ENCODE measurements around the gene COL6A5.

The COL6A5 gene

DNA sequence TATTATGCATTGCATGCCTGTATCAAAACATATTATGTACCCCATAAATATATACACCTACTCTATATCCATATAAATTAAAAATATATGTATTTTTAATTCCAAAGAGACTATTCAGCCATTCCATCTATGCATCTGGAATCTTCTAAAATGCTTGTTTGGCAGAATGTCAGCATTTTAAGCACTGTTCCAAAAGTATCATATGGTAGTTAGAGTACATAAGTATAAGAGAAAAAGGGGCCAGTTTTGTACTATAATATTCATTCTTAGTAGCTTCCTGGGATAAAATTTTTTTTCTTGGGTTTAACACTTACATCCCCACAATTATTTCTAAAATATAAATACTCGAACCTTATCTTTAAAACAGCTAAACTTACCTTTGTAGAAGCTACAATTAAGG, 111.1 kb downstream of the COL6A5 start:
- DNase-seq = no peak

DNA sequence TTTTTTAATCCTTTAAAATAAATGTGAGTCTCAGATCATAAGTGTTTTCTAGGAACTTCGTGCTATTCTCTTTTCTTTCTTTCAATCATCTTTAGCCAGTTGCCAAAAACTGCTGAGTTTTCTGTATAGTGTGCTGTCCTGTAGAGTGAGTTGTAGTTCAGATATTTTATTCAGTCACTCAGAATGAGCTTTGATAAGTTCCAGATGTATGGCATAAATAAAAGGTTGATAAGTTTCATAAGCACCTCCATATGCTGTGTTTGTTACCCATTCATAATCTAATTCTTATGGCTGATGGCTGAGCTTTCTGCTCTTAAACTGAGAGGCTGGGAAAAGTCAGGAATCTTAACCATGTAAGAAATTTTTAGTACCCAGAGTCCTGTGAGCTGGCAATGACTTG, 112.2 kb downstream of the COL6A5 start:
- DNase-seq = no peak

DNA sequence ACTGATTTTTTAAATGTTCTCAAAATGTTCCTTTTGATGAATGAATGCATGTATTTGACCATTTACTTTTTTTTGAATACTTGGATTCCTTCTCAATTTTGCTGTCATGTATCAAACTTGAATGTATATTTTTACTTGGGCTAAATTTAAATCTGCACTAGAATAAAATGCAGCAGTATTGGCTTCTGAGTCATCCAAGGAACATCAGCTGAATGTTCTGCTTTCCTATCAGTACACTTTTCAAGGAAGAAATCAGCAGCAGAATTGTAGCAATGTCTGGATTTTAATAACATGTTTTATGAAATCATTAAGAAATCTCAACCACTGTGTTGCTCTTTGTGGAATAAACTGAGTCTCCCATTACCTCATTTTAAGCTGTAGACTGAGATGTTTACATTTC, 114.5 kb downstream of the COL6A5 start:
- DNase-seq = no peak

DNA sequence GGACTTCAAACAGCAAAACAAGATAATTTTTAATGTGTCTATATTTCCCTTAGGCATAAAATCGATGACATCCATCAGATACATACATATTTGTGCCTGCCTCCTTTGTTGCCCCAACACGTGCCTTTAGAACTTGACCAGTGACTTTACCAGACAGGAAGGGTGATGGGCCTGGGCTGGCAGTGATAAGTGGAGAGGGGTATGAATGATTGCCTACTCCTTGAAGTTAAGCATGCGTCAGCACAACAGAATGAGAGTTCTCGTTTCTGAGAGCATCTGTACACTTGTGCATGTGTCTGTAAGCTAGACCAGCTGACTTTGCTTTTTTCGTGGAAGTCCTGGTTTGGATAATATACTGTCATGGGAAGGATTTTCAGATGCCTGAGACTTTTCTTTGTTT, 116.6 kb downstream of the COL6A5 start:
- DNase-seq = no peak

DNA sequence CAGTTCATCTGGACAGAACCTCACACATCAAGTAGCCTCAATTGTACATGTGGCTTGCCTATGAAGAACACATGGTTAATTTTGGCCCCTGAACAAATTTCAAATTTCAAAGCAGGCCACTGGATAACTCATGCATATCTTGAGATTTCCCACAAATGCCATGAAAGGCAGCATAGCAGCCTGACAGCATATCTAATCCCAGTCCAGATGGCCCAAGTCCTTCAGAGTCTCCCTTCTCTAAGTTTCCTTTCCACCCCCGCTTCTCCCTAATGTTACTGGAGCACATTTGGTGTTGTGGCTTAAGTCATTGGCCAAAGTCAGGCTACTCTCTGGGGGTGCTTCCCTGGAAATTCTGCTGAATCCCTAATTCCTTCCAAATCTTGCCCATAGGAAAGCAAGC, 117.7 kb downstream of the COL6A5 start:
- no peak for DNase-seq

DNA sequence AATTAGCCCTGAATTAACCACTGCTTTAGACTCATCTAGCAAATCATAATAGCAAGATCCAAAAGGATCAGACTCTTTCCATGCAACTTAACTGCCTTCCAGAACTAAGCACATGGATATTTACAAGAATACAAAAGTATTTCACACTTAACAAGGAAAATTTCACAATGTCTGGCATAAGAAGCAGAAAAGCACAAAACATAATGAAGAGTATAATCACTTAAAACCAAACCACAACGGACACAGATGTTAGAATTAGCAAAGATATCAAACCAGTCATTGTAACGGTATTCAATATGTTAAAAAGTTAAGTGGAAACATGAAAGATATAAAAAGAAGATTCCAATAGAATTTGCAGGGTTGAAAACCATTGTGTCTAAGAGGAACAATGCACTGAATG, 120.0 kb downstream of the COL6A5 start:
- DNase-seq = no peak

DNA sequence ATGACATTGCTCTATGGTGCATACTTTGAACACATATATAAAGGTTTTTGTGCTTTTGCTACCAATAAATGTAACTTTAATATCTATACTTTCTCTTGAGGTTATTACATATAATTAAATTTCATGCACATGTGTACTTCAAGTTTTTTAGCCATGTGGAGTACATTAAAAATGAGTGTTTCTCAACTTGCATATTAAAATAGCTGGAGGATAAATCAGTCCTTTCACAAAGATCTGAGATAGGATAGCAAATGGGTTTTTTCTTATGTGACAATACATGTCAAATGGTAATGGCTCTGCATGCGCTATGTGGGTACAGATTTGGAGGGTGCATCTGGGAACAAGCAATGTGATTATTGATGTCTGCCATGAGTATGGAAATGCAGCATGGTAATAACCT, 122.8 kb downstream of the COL6A5 start:
- DNase-seq = no peak

DNA sequence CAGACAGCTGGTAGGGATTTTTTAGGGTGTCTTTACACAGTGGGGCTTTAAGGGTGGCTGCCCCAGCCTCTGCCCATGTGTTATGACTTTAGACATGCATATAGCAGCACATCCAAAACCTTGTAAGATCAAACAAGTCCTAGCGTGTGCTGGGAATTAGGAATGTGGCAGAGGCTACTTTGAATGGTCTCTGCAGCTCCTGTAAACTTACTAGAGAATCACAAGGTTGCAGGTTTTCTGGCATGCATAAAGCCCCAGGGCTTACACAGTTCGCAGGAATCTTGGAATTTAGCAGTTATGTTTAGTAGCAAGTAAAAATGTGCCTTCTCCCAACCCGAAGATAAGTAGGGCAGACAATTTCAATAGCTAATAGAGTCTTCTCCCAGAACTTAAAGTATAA, 124.7 kb downstream of the COL6A5 start:
- no peak for DNase-seq

DNA sequence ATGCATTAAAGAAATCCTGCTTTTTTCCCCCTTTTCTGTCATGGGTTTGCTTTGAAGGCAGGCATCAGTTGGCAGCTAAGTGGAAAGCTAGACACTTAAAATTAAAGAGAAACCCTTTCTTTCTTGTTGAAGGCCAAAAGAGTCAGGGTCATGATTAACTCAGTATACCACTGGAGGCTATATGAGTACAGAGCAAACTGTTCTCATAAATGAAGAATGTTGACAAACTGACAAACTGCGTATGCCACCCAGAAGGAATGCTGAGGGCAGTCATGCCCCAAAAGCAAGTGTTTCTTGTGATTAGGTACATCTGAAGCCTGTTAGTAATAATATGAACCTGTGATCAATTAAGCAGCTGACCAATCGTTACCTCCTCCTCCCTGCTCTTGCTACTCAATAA, 127.9 kb downstream of the COL6A5 start:
- DNase-seq = no peak

DNA sequence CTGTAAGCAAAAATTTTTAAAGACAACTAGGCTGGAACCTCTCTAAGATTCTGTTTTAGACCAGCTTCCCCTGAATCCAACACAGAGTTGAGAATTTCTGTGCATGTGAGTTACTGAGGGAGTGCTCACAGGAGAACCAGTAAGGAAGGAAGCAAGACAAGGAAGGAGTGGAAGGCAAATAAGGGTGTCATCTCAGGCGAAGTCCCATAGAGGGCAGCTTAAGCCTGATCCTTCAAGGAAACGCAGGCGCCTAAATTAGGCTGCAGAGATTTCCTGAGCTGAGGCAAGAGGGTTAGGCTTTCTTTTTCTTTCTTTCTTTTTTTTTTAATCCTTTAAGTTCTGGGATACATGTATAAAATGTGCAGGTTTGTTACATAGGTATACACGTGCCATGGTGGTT, 135.3 kb downstream of the COL6A5 start:
- no peak for DNase-seq

DNA sequence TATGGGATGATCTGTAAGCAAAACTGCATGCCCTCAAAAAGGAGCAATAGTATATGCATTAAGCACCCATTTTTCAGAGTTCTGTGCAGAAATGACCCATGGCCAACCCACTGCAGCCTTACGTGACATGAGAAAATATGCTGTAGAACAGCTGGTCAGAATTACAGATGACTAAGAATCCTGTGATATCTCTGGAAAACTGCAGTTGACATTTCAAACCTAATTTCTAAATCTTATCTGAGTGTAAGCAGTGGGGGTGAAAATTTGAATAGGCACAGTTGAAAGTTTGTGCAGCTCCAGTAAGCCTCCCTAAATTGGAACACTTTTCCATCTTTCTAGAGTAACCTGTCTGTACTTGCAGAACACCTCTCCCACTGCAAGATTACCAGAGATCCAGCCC, 142.8 kb downstream of the COL6A5 start:
- no peak for DNase-seq

DNA sequence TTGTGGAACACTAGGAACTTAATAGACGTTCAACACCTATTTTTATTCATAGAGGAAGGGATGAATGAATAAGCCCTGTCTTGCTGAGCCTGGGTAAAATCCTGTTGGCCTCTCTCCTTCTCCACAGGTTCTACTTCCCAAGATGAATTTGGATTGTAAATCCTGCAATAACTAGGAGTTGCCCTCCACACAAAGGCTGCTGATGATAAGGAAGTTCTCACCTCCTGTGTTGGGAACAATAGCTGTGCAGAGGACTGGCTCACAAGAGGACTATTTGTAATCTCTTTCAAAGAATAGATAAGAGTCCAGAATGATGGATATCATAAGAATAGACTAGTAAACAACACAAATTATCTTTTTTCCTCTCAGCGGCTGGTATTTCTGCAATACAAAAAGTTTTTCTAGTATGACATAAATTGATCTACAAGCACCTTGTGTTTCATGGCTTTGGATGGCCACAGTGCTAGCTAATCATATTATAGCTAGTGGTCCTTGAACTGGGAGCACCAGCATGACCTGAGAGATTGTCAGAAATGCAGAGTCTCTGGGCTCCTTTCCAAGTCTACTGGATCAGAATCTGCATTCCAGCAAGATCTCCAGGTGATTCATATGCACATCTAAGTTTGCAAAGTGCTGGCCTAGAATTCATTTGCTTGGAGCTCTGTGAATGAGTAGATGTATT, 143.4 kb downstream of the COL6A5 start:
- DNase-seq = no peak

DNA sequence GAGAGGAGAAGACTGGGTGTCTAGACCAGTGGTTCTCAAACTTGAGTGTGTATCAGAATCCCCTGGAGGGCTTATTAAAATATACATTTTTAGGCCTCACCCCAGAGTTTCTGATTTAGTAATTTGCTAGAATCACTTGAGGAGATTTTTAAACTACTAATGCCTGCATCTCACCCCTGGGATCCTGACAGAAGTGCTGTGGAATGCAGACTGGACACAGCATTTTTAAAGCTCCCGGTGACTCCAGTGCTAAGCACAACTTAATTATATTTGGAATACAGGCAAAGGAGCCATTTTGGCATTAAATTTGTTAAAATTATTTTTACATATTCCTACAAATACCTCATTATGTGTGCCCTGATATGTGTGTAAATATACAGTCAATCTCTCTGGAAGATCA, 144.8 kb downstream of the COL6A5 start:
- DNase-seq = no peak

DNA sequence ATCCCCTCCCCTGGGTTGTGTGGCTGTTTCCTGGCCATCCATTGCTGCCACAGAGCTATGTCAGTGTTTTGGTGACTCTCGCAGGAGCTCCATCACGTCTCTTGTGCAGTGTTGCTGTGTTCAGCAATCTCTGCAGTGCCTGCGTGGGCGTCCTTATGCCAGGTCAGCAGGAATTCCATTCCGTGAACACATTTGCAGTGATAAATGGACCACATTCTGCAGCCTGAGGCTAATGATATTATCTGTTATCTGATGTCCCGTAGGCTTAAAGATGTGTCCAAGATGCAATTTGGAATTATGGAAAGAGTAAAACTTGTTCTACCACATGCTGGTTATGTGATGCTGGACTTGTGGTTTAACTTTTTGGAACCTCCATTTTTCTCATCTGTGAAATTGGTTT, 146.0 kb downstream of the COL6A5 start:
- DNase-seq = no peak

DNA sequence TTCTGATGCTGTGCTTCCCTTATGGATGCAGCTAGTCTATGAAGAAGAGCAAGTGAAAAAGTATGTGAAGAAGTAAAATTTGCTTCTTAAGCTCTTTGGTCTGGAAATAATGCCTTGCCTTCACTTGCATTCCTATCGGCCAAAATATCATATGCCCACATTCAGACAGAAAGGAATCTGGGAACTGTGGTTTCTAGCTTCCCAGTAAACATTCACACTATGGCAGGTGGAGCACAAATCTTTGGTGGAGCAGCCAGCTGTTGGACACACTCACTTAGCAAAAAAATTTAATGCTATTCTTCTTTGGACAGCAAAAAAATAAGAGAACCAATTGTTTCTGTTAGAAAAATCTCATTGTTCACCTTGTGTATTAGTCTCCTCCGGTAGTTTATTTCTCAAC, 159.2 kb downstream of the COL6A5 start:
- no peak for DNase-seq

DNA sequence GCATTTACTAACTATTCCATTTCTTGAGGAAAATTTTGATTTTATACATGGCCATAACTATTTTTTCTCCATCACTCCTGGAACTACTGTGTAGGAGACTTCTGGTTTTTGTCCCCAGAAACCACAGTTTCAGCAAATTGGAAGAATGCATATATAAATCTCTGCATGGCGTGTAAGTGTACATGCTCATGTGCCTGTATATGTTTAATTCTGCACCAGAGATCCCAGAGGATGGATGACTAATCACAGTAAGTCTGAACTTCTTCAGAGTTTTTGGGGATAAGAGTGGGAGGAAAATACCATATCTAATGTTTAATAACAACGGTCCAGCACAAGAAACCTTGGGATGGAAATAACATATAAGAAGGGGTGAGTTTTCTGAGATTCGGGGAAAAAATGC, 160.6 kb downstream of the COL6A5 start:
- no peak for DNase-seq

DNA sequence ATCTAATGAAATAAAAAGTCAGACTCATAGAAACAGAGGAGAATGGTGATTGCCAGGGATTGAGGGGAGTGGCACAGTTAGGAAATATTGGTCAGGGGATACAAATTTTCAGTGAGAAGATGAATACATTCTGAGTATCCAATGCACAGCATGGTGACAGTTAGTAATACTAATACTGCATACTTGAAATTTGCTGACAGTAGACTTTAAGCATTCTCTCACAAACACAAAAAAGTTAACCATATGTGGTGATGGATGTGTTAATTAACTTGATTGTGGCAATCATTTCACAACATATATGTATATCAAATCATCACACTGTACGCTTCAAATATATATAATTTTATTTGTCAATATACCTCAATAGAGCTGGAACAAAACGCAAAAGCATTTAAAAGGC, 162.3 kb downstream of the COL6A5 start:
- no peak for DNase-seq

DNA sequence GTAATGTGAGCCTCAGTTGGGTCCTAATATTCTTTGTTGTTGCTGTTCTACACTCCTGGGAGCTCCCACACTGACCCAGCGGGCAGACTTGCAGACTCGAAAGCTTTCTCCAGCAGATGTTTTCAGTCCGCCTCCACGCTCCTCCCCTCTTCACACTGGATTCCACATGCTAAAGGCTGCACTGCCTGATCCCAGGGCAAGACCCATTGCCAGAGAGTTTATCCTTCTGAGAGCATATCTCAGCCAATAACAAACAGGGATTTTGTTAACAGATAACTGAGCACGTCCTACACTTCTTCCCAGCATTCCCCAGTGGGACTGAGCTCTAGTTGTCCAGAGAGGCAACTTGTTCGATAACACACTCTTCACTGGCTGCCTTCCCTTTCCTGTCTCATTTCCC, 163.5 kb downstream of the COL6A5 start:
- DNase-seq = no peak

DNA sequence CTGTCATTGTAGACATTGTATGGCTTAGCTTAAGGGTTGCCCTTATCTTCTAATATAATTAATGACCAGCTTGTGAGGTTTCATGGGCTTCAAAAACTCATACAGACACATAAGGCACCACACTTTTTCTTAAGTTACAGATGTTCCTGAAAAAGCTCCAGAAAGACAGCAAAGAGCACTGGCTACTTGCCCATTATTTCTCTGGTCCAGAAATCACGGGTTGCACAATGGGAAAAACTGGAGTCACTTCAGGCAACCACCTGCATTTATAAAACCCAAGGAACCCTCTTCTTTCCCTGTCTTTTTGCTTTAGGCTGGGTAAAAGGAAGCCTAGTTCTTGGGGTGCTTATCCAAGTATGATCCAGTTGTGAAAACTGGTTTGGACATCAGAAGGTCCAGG, 169.2 kb downstream of the COL6A5 start:
- DNase-seq = no peak

DNA sequence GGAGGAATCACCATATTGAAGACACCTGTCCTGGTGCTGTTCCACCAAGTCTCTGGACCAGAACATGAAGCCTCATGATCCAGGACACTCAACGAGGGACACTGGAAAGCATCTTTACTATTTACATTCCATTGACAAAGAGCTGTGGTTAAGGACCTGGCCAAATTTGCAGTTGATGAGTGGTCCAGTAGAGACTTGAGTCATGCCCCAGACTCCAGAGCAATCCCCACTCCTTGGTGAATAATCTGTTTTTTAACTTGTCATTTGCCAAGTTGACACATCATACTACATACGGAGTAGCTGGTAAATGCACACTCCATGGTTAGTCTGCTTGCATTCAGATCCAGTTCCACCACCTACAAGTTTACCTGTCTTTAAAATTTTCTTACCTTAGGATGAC, 170.3 kb downstream of the COL6A5 start:
- no peak for DNase-seq

DNA sequence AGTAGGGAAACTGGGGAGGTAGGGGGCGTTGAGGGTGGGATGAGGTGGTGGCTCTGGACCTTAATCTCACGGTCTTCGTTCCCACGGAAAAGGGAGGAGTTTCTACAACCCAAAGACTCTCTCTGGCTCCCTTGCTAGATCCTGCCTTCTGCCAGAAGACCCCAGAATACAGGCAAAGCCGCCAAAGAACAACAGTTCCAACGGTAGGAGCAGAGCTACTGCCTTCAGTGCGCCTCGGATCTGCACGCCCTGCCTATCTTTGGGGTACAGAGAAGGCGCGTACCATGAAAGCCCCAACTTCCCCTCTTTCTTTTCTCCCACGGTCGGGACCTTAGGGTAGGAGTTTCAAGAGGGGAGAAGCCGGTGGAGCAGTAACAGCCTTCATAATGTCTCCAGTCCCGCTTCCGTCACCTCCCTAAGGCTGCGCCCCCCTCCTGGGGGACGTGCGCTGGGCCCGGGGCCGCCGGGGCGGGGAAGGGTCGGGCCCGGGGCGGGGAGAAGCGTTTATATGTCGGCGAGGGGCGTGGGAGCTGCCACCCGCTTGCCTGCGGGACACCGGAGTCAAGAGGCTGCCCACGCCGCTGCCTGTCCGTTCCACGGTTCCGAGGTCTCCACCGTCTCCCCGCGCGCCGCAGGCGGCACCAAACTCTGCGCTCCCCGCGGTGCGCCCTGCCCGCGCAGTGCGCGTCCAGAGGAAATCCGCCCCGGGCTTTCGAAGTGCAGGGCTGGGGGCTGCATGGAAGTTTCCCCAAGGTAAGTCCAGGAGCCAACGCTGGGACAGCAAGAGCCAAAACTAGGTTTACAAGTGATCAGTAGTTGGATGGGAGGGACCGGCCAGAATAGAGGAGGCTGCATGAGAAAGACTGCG, 171.4 kb downstream of the COL6A5 start, which contains the start of gene COL6A6:
COL6A6 (plus strand) TSS at position 533 of the 868 bp plus-strand sequence. CDS start 43,188 bp downstream, outside the sequence.
- DNase-seq = no peak

DNA sequence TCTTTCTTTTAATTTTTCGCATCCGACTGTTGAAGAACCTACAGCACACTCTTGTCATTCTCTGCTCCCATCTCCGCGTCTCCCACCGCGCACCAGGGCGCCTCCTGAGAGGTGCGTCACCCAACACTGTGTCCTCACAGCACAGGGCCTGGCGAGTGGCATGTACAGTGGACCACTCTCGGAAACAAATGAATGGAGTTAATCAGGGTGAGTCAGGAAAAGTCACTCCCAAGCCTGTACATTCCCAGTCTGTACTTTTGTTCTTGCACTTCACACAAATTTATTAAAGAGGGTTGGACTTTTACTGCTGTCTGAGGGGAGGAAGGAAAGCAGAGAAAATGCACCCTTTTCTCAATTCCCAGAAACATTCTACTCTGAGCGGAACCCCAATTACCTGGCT, 172.1 kb downstream of the COL6A5 start:
- DNase-seq = no peak

DNA sequence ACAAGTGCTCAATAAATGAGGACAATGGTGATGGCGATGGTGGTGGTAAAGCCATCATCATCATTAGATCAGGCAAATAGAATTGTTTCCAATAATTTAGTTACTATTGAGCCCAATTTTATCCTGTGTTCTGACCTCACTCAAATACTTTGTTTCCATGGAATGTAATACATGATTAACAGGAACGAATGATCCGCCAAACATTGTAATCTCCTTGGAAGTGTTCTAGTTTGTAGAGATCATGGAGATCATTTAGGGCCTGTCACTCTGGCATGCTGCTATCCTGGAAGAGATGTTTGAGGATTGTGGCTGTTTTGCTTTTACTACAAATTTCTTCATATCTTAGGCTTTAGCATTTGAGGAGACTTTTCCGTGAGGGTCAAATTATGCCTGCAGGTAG, 174.3 kb downstream of the COL6A5 start:
- DNase-seq = no peak

DNA sequence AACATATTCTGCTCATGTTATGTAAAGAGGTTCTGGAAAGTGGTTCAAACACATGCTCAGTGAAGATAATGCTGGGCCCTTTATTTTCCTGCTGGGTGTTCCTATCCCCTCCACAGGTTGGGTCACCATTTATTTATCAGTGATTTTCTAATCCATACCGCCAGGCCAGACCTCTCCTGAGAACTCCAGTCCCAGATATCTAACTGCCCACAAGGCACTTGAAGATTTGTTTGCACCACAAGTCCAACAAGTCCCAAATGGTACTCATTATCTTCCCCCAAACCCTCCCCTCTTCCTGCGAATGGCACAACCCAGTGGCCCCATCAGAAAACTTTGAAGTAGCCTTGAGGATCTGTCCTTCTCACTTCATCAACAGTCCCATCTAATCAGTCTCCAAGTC, 176.9 kb downstream of the COL6A5 start:
- DNase-seq = no peak

DNA sequence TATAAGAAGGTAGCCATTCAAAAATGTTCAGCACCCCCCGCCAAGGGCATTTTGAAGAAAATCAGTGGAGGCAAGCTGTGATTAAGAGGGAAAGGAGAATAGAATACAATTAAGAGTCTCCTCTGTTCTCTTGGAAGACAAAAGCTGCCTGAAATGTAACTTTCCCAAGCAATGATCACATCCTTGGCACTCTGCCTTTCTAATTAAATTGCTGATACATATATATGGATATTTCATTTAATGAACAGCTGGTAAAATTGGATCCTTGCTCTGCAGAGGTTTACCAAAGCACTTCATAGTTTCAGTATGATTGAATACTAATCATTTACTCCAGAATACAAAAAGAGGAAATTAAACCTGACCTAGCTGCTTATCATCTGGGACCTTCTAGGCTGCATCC, 182.0 kb downstream of the COL6A5 start:
- DNase-seq = no peak

Data from NCI-H2029 treated with DMSO at 0.1 percent for 48 hours (cell line).